Sigmoid colon (tissue), 4 donors: ENCODE results near the gene ABCA6.

Experiments
- EP300 ChIP-seq, 4 donors: sonication (generic); formaldehyde crosslinking; IDR thresholded peaks; one replicate each; pipeline ENCODE4 v1.6.1; 2017; ENCODE audit warnings: antibody characterized with exemption in 4 of 4
- POLR2A ChIP-seq, 2 donors: fragments of 450-650 bp; IDR thresholded peaks; one replicate each; pipeline ENCODE4 v1.6.1; 2016; ENCODE audit warnings: antibody characterized with exemption in 2 of 2, mild to moderate bottlenecking in 2 of 2, moderate library complexity in 2 of 2
- TF ChIP-seq, protein P1 (sequence below), 4 experiments: fragments of 450-650 bp in 3 of 4; fragments of 200-600 bp in 1 of 4; IDR thresholded peaks; one replicate each; pipeline ENCODE4 v1.5.1; 2016 to 2019; ENCODE audit warnings: antibody characterized with exemption in 4 of 4, mild to moderate bottlenecking in 3 of 4, moderate library complexity in 2 of 4

GRCh38 chr17:69176457-69176795, 34.7 kb upstream of the ABCA6 start:
- TF ChIP-seq, protein P1, sequence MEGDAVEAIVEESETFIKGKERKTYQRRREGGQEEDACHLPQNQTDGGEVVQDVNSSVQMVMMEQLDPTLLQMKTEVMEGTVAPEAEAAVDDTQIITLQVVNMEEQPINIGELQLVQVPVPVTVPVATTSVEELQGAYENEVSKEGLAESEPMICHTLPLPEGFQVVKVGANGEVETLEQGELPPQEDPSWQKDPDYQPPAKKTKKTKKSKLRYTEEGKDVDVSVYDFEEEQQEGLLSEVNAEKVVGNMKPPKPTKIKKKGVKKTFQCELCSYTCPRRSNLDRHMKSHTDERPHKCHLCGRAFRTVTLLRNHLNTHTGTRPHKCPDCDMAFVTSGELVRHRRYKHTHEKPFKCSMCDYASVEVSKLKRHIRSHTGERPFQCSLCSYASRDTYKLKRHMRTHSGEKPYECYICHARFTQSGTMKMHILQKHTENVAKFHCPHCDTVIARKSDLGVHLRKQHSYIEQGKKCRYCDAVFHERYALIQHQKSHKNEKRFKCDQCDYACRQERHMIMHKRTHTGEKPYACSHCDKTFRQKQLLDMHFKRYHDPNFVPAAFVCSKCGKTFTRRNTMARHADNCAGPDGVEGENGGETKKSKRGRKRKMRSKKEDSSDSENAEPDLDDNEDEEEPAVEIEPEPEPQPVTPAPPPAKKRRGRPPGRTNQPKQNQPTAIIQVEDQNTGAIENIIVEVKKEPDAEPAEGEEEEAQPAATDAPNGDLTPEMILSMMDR (IDR thresholded peaks at IDR 0.05) = no peak
- TF ChIP-seq EP300 (IDR thresholded peaks at IDR 0.05) (no peak), POLR2A (IDR thresholded peaks at IDR 0.05) (no peak)
